Esophagus muscularis mucosa (tissue), 4 donors: ENCODE measurements around the gene INSIG1. TPM values are rescaled to one million over a fixed set of nuclear protein-coding genes. Genes with fewer than 3 reads are reported as not detected.
A peak's percentile ranks its signal among the peaks of the same experiment; 100 is the strongest.

Experiments used
- DNase-seq: peaks from one replicate; pipeline ENCODE4 v3.0.0-alpha.2; 2017; ENCODE audit errors: extremely low spot score
- H3K27ac ChIP-seq, 4 donors: fragments of 200-600 bp; sonication (generic); replicated peaks in 1 of 4; 1 replicate in 3 of 4; 2 replicates in 1 of 4; pipeline ENCODE4 v1.5.1; 2016 to 2019; ENCODE audit warnings: mild to moderate bottlenecking in 1 of 4
- H3K27me3 ChIP-seq, 4 donors: fragments of 200-600 bp; sonication (generic); one replicate each; pipeline versions ENCODE4 v1.5.1 to v1.6.0; 2016 to 2019
- H3K36me3 ChIP-seq, 4 donors: fragments of 200-600 bp; sonication (generic); one replicate each; pipeline ENCODE4 v1.5.1; 2016 to 2019
- H3K4me1 ChIP-seq, 4 donors: fragments of 200-600 bp; sonication (generic); one replicate each; pipeline ENCODE4 v1.5.1; 2016 to 2019
- H3K4me3 ChIP-seq, 4 donors: fragments of 200-600 bp; sonication (generic); 1 replicate in 2 of 4; 2 replicates in 2 of 4; pipeline ENCODE4 v1.5.1; 2016 to 2019; ENCODE audit warnings: mild to moderate bottlenecking in 4 of 4, moderate library complexity in 1 of 4
- H3K9me3 ChIP-seq, 4 donors: fragments of 200-600 bp; sonication (generic); 1 replicate in 3 of 4; 2 replicates in 1 of 4; pipeline ENCODE4 v1.5.1; 2016 to 2019
- EP300 ChIP-seq: sonication (generic); formaldehyde crosslinking; IDR thresholded peaks from one replicate; pipeline ENCODE4 v1.6.1; 2017; ENCODE audit warnings: antibody characterized with exemption
- POLR2A ChIP-seq: fragments of 450-650 bp; IDR thresholded peaks from one replicate; pipeline ENCODE4 v1.6.1; 2017; ENCODE audit warnings: antibody characterized with exemption, moderate library complexity, mild to moderate bottlenecking, low read depth
- POLR2AphosphoS5 ChIP-seq, 2 donors: sonication (generic); formaldehyde crosslinking; IDR thresholded peaks; one replicate each; pipeline ENCODE4 v1.6.1; 2017; ENCODE audit warnings: antibody characterized with exemption in 2 of 2
- WGBS: methylation state at CpG from one replicate; pipeline ENCODE4 v1.1.5; 2018; 5-methylcytosine and 5-hydroxymethylcytosine counted together
- intact Hi-C: fragments of 100-400 bp; cut with DNase I; formaldehyde crosslinking; loops from one replicate; pipeline ENCODE4 v1.15.1; 2023
- total RNA-seq, 4 donors: library from RNA; depleted of rRNA; stranded (reverse); fragments of >200 nt; gene quantifications; one replicate each; pipeline versions ENCODE4 v1.1.0 to v1.2.1, GENCODE V29; 2016
- TF ChIP-seq, protein P1 (sequence below), 3 experiments: fragments of 200-600 bp in 2 of 3; fragments of 450-650 bp in 1 of 3; sonication (generic) in 2 of 3; IDR thresholded peaks; one replicate each; pipeline ENCODE4 v1.5.1; 2017 to 2019; ENCODE audit warnings: antibody characterized with exemption in 3 of 3, mild to moderate bottlenecking in 2 of 3, moderate library complexity in 1 of 3

Gene INSIG1
- total RNA-seq, 4 donors from 2014 or later: 25.3 to 63.5 (median 37.7) TPM

DNA sequence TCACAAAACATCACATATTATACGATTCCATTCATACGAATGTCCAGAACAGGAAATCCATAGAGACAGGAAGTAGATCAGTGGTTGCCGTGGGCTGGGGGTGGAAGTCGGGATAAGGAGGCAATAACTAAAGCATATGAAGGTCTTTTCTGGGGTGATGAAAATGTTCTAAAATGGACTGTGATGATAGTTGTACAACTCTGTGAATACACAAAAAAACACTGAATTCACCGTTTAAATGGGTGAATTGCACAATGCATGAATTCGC is 3.2 kb upstream of the INSIG1 start:
- Histone ChIP-seq H3K9me3 (no peaks in the 10 kb centered on the region), H3K4me1 (peaks cover 11 to 24% (median 19%) of the 10 kb centered on the region in 4 donors), H3K36me3 (no peaks in the 10 kb centered on the region), H3K27ac (no peak overlapping the region), H3K4me3 (no peak overlapping the region), H3K27me3 (peaks cover 0 to 6% (median 0%) of the 10 kb centered on the region in 4 donors)
- DNase-seq: no peak
- WGBS: 75% methylated on average over 6 of the region's 6 CpGs
- intact Hi-C loops: loop anchor here (10.0 kb wide), 1 partner anchor 290 kb away; the partner anchor contains the start of gene PAXIP1
- TF ChIP-seq POLR2AphosphoS5 (IDR thresholded peaks at IDR 0.05) (no peak), EP300 (no peak), POLR2A (no peak)
- TF ChIP-seq, protein P1, sequence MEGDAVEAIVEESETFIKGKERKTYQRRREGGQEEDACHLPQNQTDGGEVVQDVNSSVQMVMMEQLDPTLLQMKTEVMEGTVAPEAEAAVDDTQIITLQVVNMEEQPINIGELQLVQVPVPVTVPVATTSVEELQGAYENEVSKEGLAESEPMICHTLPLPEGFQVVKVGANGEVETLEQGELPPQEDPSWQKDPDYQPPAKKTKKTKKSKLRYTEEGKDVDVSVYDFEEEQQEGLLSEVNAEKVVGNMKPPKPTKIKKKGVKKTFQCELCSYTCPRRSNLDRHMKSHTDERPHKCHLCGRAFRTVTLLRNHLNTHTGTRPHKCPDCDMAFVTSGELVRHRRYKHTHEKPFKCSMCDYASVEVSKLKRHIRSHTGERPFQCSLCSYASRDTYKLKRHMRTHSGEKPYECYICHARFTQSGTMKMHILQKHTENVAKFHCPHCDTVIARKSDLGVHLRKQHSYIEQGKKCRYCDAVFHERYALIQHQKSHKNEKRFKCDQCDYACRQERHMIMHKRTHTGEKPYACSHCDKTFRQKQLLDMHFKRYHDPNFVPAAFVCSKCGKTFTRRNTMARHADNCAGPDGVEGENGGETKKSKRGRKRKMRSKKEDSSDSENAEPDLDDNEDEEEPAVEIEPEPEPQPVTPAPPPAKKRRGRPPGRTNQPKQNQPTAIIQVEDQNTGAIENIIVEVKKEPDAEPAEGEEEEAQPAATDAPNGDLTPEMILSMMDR (IDR thresholded peaks at IDR 0.05): no peak

DNA sequence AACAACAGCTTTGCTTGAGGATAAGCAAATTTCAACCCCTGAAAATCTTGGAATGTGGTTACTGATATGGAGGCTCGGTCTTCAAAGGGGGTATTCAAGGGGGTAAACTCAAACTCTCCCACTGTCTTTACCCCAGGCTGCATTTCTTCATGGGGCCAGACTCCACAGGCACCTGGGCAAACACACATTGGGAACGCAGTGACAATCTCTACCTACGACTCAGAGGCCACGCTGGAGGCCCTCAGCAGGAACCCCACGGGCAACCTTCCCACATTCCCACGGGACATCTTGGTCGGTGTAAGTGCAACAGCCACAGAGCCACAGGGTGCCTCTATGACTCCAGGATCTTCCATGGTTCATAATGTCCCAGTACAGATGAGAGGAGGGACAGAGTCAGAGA is 2.2 kb upstream of the INSIG1 start:
- intact Hi-C loops: loop anchor here (5.0 to 10.0 kb wide), 2 partner anchors 291 to 368 kb away; partner anchors contain the start of gene PAXIP1
- Histone ChIP-seq H3K27ac (no peak overlapping the region), H3K36me3 (peaks cover 0 to under 1% (median 0%) of the 10 kb centered on the region in 4 donors), H3K4me3 (no peak overlapping the region), H3K4me1 (peaks cover 22 to 29% (median 26%) of the 10 kb centered on the region in 4 donors), H3K27me3 (peaks cover 0 to 6% (median 0%) of the 10 kb centered on the region in 4 donors), H3K9me3 (no peaks in the 10 kb centered on the region)
- TF ChIP-seq, protein P1 (IDR thresholded peaks at IDR 0.05): no peak
- TF ChIP-seq POLR2A (no peak), EP300 (no peak), POLR2AphosphoS5 (IDR thresholded peaks at IDR 0.05) (no peak)
- no peak for DNase-seq
- WGBS: 100% methylated on average over 3 of the region's 7 CpGs

DNA sequence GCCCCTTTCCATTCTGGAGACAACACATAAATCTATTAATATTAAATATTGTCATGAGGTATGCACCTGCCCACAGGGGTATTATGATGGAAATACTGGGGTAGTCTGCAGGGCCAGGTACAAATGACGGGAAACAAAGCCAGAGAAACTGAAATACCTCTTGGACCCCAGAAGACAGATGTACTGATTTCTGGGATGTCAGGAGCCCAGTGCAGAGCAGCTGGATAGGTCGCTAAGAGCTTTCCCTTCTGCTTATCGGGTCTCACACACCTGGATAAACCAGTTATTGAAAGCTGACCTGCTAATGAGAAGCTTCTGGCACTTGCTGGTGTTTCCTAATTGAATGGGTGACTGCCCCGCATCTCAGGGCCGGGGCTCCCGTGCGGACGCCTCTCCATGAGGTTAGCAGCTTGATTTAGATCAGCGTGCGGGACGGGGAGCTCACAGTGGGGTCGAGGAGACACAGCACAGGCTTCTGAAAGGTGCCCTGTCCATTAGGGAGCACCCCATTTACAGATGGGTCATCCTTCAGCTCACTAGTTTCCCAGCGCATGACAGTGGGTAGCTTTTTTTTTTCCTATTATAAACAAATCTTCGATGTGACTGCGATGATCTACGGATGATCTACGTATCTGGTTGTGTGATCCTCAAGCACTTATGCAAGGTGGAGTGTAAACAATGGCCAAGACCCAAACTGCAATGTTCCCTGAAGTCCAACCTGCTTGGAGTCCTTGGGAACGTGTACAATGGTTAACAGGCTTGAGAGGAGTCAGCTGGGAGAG is 1.5 kb upstream of the INSIG1 start:
- WGBS: 74% methylated on average over 16 of the region's 18 CpGs
- DNase-seq: no peak
- peak overlapping the region; percentile 76 to 98 (median 87) for H3K4me3 ChIP-seq
- peak overlapping the region; percentile 89 to 98 (median 94) for H3K27ac ChIP-seq
- H3K9me3 ChIP-seq: no peaks in the 10 kb centered on the region
- intact Hi-C loops: loop anchor here (5.0 to 10.0 kb wide), 2 partner anchors 291 to 369 kb away; partner anchors contain the start of gene PAXIP1
- peaks cover 0 to 5% (median 0%) of the 10 kb centered on the region in 4 donors for H3K36me3 ChIP-seq
- TF ChIP-seq POLR2AphosphoS5 (IDR thresholded peaks at IDR 0.05) (peak in 1 of 2 donors; percentile 0), POLR2A (no peak)
- TF ChIP-seq, protein P1 (IDR thresholded peaks at IDR 0.05): no peak
- H3K27me3 ChIP-seq: peaks cover 0 to 6% (median 0%) of the 10 kb centered on the region in 4 donors
- H3K4me1 ChIP-seq: peaks cover 25 to 33% (median 30%) of the 10 kb centered on the region in 4 donors

DNA sequence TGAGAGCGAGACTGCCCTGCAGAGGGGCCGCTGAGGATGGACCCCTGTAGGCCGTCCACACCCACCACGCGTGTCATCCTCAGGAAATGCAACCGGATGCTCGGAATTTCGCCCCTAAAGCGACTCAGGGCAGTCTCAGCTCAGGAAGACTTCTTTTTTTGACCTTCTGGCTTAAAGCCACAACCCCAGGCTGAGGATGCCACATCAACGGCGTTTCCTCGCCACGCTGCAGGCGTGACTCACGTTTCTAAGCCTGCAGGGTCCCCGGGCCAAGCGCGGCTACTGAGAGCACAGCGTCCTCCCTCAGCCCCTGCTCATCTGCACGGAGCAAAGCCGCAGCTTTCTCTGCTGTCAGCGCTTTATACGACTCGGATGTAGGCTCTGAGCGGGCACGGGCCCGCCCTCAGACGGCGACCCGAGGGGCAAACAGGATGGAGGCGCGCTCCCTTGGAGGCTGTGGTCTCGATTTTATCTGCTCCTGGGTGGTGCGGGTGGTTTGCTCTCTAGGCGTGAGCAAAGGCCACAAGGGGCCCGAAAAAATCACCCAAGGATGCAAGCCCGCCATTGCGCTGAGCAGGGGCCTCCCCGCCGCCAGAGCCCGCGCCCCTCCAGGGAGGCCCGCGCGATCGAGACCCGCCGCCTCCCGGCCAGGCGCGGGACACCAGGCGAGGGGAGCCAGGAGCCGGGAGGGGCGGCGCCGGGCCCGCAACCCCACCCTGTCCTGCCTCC is 726 bp upstream of the INSIG1 start:
- peak overlapping the region; percentile 89 to 98 (median 94) for H3K27ac ChIP-seq
- H3K4me3 ChIP-seq: peak overlapping the region; percentile 76 to 98 (median 87)
- no peak for DNase-seq
- intact Hi-C loops: loop anchor here (5.0 to 10.0 kb wide), 2 partner anchors 292 to 370 kb away; partner anchors contain the start of gene PAXIP1
- peaks cover 25 to 33% (median 30%) of the 10 kb centered on the region in 4 donors for H3K4me1 ChIP-seq
- H3K27me3 ChIP-seq: peaks cover 0 to 6% (median 0%) of the 10 kb centered on the region in 4 donors
- peaks cover 0 to 5% (median under 1%) of the 10 kb centered on the region in 4 donors for H3K36me3 ChIP-seq
- WGBS: 6% methylated on average over 27 of the region's 57 CpGs
- TF ChIP-seq POLR2A (no peak), EP300 (no peak), POLR2AphosphoS5 (IDR thresholded peaks at IDR 0.05) (peak; percentile 10 to 40)
- TF ChIP-seq, protein P1 (IDR thresholded peaks at IDR 0.05): peak; percentile 34 to 56 (median 38)
- no peaks in the 10 kb centered on the region for H3K9me3 ChIP-seq
